ENCODE measurements around the gene HNRNPAB.

DNA sequence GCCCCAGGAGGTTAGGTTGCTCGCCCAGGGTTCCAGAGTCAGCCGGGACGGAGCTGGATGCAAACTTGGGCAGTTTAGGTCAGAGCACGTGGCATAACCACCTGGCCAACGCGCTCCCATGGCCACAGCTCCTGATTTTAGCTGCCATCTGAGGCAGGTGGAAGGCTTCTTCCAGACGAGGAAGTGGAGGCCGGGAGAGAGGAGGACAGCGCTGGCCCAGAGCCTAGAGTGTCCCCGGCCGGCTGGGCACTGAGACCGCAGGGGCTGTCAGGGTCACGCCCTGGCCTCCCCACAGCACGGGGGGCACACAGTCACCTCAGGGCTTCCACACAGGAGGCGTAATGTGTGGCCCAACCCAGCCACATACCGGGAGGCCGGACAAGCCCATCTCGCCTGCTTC is 44.4 kb downstream of the HNRNPAB start:
- TF ChIP-seq FOS (IDR thresholded peaks at IDR 0.05; ENCODE audit: borderline replicate concordance, insufficient read depth, low read length) (no peak), POLR2AphosphoS5 (IDR thresholded peaks at IDR 0.05; ENCODE audit: insufficient read depth, low read depth, low read length) (no peak), POLR2A (IDR thresholded peaks at IDR 0.05; ENCODE audit: low read depth, low read length) (no peak), GATA2 (IDR thresholded peaks at IDR 0.05; ENCODE audit: insufficient read depth, insufficient read length, low read depth, low read length) (no peak)
- TF ChIP-seq, protein P1, sequence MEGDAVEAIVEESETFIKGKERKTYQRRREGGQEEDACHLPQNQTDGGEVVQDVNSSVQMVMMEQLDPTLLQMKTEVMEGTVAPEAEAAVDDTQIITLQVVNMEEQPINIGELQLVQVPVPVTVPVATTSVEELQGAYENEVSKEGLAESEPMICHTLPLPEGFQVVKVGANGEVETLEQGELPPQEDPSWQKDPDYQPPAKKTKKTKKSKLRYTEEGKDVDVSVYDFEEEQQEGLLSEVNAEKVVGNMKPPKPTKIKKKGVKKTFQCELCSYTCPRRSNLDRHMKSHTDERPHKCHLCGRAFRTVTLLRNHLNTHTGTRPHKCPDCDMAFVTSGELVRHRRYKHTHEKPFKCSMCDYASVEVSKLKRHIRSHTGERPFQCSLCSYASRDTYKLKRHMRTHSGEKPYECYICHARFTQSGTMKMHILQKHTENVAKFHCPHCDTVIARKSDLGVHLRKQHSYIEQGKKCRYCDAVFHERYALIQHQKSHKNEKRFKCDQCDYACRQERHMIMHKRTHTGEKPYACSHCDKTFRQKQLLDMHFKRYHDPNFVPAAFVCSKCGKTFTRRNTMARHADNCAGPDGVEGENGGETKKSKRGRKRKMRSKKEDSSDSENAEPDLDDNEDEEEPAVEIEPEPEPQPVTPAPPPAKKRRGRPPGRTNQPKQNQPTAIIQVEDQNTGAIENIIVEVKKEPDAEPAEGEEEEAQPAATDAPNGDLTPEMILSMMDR (IDR thresholded peaks at IDR 0.05; ENCODE audit: extremely low read depth in 1 of 2, insufficient read depth in 1 of 2, low read depth in 1 of 2, low read length in 2 of 2) = no peak
- TF ChIP-seq, protein P2, sequence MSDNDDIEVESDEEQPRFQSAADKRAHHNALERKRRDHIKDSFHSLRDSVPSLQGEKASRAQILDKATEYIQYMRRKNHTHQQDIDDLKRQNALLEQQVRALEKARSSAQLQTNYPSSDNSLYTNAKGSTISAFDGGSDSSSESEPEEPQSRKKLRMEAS (IDR thresholded peaks at IDR 0.05; ENCODE audit: insufficient read depth, insufficient read length) = no peak
